B cell (primary cell): Measurements from ENCODE around the gene MCTP1.

Source experiments
- CTCF ChIP-seq: fragments of 200-600 bp; IDR thresholded peaks from one replicate; pipeline ENCODE4 v1.8.0; 2022; ENCODE audit warnings: antibody characterized with exemption, mild to moderate bottlenecking
- EZH2 ChIP-seq: IDR thresholded peaks from 2 replicates; pipeline ENCODE4 v1.6.1; 2012; ENCODE audit warnings: borderline replicate concordance, low read depth, mild to moderate bottlenecking, moderate library complexity, low read length; ENCODE audit not compliant: insufficient read depth, poor library complexity, severe bottlenecking

- TF ChIP-seq CTCF = no peak
- TF ChIP-seq EZH2 = no peak
These were observed 584.3 kb downstream of the MCTP1 start for GRCh38 chr5:94700592-94700991.
